ENCODE data around the gene RGSL1. TPM values are rescaled to one million over a fixed set of nuclear protein-coding genes. Genes with fewer than 3 reads are reported as not detected.
"Not testable (repeated sequence)": the region's sequence is repeated elsewhere in the genome, so short reads cannot be mapped to it uniquely, and the experiment has no call there.

The RGSL1 gene
- total and polyA plus RNA-seq, 12 donors = not detected

GRCh38 chr1:182444497-182444896, 5.4 kb upstream of the RGSL1 start:
- 55 to 57% methylated on average over 4 of the region's 4 CpGs for WGBS, 2 donors
- TF ChIP-seq CTCF (IDR thresholded peaks at IDR 0.05) = no peak
- Histone ChIP-seq H3K27me3 (no peaks in the 10 kb centered on the region), H3K36me3 (no peaks in the 10 kb centered on the region), H3K9me3 (no peaks in the 10 kb centered on the region), H3K4me3 (no peak overlapping the region), H3K27ac (no peak overlapping the region), H3K4me1 (peaks cover 0 to 3% (median 0%) of the 10 kb centered on the region in 9 donors)
- ATAC-seq (no peak), DNase-seq (no peak)
- intact Hi-C loops (cut with DNase I) = loop anchor here in 6 of 10 donors (10.0 kb wide), 2 partner anchors 150 to 340 kb away; partner anchors contain the start of gene NPL (in 3 of the 6)

DNA sequence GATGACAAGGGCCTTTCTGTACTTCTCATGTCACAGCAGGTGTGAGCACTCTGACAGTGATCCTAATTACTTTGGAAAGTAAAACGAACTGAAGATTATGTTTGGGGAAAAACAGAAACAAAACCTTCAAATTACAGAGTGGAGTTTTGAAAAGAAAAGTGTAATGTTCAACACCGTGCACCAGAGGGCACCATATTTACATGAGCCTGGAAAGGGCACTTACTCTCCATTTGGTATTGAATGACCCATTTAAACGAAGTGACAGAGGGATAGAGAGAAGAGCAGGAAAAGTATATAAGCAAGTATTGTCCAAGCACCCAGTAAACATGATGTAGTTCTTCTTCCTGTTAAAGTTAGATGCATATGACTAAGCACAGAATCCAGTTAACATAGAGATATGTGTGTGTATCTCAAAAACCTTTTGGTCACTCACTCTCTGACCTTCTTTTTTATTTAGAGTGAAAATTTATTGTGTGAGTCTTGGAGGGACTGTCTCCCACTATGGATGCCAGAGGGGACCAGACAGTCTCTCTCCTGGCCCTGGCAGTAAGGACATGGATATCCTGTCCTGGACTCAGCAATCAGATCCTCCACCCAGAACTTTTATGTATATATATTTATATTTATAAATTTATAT, 3.8 kb upstream of the RGSL1 start:
- Histone ChIP-seq H3K4me1 (peaks cover 0 to 3% (median 0%) of the 10 kb centered on the region in 9 donors), H3K27ac (no peak overlapping the region), H3K36me3 (no peaks in the 10 kb centered on the region), H3K27me3 (no peaks in the 10 kb centered on the region), H3K9me3 (no peaks in the 10 kb centered on the region), H3K4me3 (no peak overlapping the region)
- WGBS, 2 donors = 1 to 3% methylated on average over 3 of the region's 3 CpGs
- peak; percentile 13 to 78 (median 64) for TF ChIP-seq CTCF (IDR thresholded peaks at IDR 0.05)
- peak in 1 of 2 donors; percentile 7 for DNase-seq
- intact Hi-C loops (cut with DNase I) = loop anchor here (5.0 to 10.0 kb wide), 7 partner anchors 141 to 341 kb away; partner anchors contain the start of genes NPL (in 5 of the 10), RGS16 (in 1 of the 10) and RNASEL (in 1 of the 10)
- ATAC-seq = peak in 1 of 8 donors; percentile 48

DNA sequence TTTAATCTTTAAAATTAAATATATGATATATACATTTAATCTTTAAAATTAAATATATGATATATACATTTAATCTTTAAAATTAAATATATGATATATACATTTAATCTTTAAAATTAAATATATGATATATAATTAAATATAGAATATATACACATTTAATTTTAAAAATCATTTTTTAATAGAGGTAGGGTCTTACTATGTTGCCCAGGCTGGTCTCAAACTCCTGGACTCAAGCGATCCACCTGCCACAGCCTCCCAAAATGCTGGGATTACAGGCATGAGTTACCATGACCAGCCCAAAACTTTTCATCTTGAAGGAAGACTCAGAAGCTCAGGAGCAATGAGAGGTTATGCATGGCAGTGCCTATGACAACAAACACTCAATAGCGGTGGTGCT, 2.8 kb upstream of the RGSL1 start:
- H3K9me3 ChIP-seq, H3K4me3 ChIP-seq, H3K4me1 ChIP-seq, H3K27ac ChIP-seq, ATAC-seq, DNase-seq, H3K27me3 ChIP-seq, H3K36me3 ChIP-seq: not testable (repeated sequence)
- intact Hi-C loops (cut with DNase I) = loop anchor here (5.0 to 10.0 kb wide), 7 partner anchors 140 to 340 kb away; partner anchors contain the start of genes NPL (in 5 of the 10), RGS16 (in 1 of the 10) and RNASEL (in 1 of the 10)
- 91 to 97% methylated on average over 2 of the region's 2 CpGs for WGBS, 2 donors

DNA sequence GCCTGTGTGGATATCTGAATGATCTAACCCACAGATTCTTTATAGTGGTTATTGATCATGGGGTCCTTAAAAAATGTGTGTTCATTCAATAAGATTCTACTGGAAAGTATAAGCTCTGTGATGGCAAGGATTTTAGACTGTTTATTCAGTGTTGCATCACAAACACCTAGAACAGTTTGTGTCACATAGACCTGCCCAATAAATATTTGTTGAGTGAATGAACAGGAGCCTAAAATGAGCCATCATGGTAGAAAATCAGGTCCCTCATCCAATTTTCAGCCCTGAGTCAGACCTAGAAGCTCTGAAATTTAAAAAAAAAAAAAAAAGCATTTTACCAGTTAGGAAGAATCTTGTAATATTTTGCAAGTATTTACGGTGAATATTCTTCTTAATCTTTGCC, 2.3 kb upstream of the RGSL1 start:
- H3K4me3 ChIP-seq = no peak overlapping the region
- ATAC-seq = no peak
- WGBS, 2 donors = 78 to 87% methylated on average over 1 of the region's 1 CpG
- H3K36me3 ChIP-seq = no peaks in the 10 kb centered on the region
- intact Hi-C loops (cut with DNase I) = loop anchor here (5.0 to 10.0 kb wide), 7 partner anchors 140 to 340 kb away; partner anchors contain the start of genes NPL (in 5 of the 10), RGS16 (in 1 of the 10) and RNASEL (in 1 of the 10)
- H3K27me3 ChIP-seq = no peaks in the 10 kb centered on the region
- H3K9me3 ChIP-seq = no peaks in the 10 kb centered on the region
- H3K27ac ChIP-seq = no peak overlapping the region
- no peak for TF ChIP-seq CTCF (IDR thresholded peaks at IDR 0.05)
- H3K4me1 ChIP-seq = peaks cover 0 to 3% (median 0%) of the 10 kb centered on the region in 9 donors
- DNase-seq = no peak

DNA sequence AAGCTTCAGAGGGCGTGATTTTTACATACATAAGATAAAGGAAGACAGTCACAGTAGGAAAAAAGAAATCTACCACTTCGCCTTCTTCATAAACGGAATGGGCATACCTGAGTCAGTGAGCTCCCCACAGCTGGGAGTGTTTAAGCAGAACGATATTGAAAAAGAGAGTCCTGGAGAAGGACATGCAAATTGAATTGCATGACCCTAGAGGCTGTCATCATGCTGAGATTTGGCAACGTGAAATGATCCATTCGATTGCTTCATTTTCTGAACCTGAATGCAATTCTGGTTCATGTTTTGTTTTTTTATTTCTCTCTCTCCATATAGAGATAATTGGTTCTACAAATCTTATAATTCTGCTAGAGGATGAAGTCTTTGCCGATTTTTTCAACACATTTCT, 3.7 kb downstream of the RGSL1 start:
- ATAC-seq (no peak), DNase-seq (no peak)
- no peak for TF ChIP-seq CTCF (IDR thresholded peaks at IDR 0.05)
- Histone ChIP-seq H3K27me3 (peaks cover 0 to 9% (median 3%) of the 10 kb centered on the region in 7 donors), H3K36me3 (no peaks in the 10 kb centered on the region), H3K4me3 (no peak overlapping the region), H3K9me3 (no peaks in the 10 kb centered on the region), H3K27ac (no peak overlapping the region), H3K4me1 (no peaks in the 10 kb centered on the region)
- intact Hi-C loops (cut with DNase I) = loop anchor here in 1 of 10 donors (10.0 kb wide), 1 partner anchor 331 kb away; the partner anchor contains the start of gene NPL
- WGBS, 2 donors = 65 to 71% methylated on average over 7 of the region's 7 CpGs
